GM18526 (cell line): ENCODE measurements around the gene CLDN14.

ENCODE experiments used
- POLR2A ChIP-seq: IDR thresholded peaks from 3 replicates; pipeline ENCODE4 v1.6.1; 2011; ENCODE audit not compliant: insufficient read length; ENCODE audit errors: extremely low read depth

Gene CLDN14

GRCh38 chr21:36436829-36437744 is 42.8 kb downstream of the CLDN14 start:
- no peak for TF ChIP-seq POLR2A

DNA sequence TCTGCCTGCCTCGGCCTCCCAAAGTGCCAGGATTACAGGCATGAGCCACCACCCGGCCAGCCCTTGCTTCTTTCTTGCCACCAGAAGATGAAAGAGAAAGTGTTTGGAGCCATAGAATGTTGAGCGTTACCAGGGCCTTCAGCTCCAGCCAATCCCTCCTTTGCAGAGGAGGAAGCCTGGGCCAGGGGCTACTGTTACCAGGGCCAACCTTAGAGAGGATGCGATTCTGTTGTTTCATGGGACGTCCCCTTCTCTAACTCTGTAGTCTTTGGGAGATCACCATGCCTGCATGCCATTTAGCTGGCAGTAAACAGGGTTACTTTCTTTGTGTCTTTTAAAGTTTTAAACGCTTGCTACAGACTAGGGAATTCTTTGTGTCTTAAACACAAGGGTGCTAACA is 45.8 kb downstream of the CLDN14 start:
- no peak for TF ChIP-seq POLR2A

GRCh38 chr21:36433059-36433709 is 46.7 kb downstream of the CLDN14 start:
- TF ChIP-seq POLR2A, result no peak

DNA sequence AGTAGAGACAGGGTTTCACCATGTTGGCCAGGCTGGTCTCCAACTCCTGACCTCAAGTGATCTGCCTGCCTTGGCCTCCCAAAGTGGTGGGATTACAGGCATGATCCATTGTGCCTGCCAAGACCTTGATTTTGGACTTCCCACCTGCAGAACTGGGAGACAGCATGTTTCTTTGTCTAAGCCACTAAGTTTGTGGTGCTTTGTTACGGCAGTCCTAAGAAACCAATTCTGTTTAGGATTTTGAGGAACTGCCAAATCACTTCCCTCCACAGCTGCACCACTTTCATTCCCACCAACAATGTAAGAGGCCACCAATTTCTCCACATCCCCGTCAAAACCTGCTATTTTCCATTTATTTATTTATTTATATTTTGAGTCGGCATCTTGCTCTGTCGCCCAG is 48.7 kb downstream of the CLDN14 start:
- TF ChIP-seq POLR2A, result no peak

GRCh38 chr21:36430841-36431240 is 49.1 kb downstream of the CLDN14 start:
- TF ChIP-seq POLR2A, result no peak

DNA sequence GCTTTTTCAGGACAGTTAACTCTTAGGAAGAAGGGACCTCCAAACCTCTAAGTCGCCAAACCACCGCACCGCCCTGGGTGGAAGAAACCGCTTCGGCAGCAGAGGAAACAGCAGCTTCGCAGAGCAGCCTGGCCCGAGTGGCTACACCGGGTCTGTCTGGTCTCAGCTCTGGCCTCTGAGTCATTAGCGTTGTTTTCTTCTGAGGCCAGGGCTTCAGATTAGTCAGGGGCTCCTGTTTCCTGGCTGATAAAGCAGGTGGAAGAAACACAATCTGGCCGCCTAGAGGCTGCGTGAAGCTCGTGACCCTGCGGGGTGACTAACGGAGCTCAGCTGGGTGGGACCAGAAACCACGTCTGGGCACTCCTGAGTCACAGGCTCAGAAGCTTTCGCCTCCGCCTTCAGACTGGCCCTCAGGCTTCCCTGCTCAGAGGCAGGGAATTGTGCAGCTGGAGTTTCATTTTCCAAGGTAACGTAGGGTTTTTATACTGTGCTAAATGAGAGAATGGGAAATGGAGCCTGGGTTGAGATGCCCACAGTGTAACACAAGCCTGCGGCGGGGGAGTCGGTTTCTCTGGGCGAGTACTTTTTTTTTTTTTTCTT is 49.9 kb downstream of the CLDN14 start:
- TF ChIP-seq POLR2A, result no peak

- no peak for TF ChIP-seq POLR2A
Observed at GRCh38 chr21:36428761-36429432, 51.0 kb downstream of the CLDN14 start.

GRCh38 chr21:36427502-36427901 is 52.4 kb downstream of the CLDN14 start:
- TF ChIP-seq POLR2A, result no peak

- no peak for TF ChIP-seq POLR2A
Observed at GRCh38 chr21:36425286-36425685, 54.6 kb downstream of the CLDN14 start.

GRCh38 chr21:36424592-36424991 is 55.3 kb downstream of the CLDN14 start:
- TF ChIP-seq POLR2A, result no peak

GRCh38 chr21:36423771-36424433 is 56.0 kb downstream of the CLDN14 start:
- no peak for TF ChIP-seq POLR2A

DNA sequence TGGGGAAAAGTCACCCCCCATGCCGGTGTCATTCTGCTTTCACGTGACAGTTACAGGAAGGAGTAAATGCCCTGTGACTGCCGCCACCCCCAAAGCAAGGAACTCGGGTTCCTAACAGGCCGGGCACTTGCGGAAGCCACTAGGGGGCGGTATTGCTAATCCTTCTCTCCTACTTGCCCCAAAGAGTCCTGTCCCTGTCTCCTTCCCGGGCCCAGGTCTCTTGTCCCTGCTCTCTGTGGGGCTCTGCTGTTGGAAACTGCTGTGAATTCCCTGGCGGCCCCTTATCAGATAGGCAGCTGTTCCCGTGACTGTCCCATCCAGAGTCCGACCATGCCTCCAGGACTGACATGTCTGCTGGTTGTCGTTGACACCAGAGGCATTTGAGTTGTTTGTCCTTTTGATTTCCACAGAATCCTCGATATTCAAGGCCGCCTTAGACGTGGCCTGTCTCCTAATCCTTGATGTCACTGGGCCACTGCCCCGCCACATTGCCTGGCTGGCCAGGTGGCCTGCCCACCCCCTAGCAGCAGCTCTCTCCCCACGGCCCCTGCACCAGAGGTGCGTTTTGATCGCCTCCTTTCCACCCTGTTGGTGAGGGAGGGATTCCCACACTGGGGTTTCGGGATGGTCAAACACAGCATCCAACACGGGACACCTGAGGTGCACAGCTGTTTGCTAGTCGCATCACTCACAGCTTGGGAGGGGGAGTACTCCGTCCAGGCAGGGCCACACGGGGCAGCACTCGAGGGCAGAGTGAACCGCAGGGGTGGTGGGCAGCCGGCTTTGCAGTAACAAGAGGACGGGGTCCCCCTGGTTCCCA is 57.4 kb downstream of the CLDN14 start:
- no peak for TF ChIP-seq POLR2A

GRCh38 chr21:36420571-36421339 is 59.2 kb downstream of the CLDN14 start:
- TF ChIP-seq POLR2A, result no peak
